H1 (cell line): ENCODE measurements around the gene TOMM7. TPM values are rescaled to one million over a fixed set of nuclear protein-coding genes. Genes with fewer than 3 reads are reported as not detected.
"Not testable (repeated sequence)": the region's sequence is repeated elsewhere in the genome, so short reads cannot be mapped to it uniquely, and the experiment has no call there.

Experiments
- CTCF ChIA-PET: fragments of 300-600 bp; sonication (Branson Sonifier 250); formaldehyde crosslinking; loops from one replicate; lab custom pipeline; 2021; ENCODE audit not compliant: partially characterized antibody; lab: Charles Lee
- POLR2A ChIA-PET: fragments of 300-600 bp; sonication (Branson Sonifier 250); formaldehyde crosslinking; loops from one replicate; lab custom pipeline; 2021; ENCODE audit warnings: inconsistent platforms; ENCODE audit not compliant: partially characterized antibody; lab: Charles Lee
- DNase-seq, 2 experiments: peaks; one replicate each; pipeline versions ENCODE4 v3.0.0 to v3.0.0-alpha.2; 2010 to 2022; ENCODE audit warnings: low spot score in 2 of 2, low read depth in 1 of 2, mixed read lengths in 1 of 2
- FAIRE-seq: peaks from 2 replicates; lab custom pipeline; 2011; peaks lifted over from hg19 to GRCh38; lab: Jason Lieb, UNC
- H2AFZ ChIP-seq: 2 replicates; pipeline ENCODE4 v1.8.1; 2012; ENCODE audit warnings: low read length, inconsistent platforms
- H2AK5ac ChIP-seq: 2 replicates; pipeline ENCODE4 v1.6.1; 2013; ENCODE audit warnings: low read depth, low read length
- H2BK120ac ChIP-seq: replicated peaks from 2 replicates; pipeline ENCODE3; 2013; ENCODE audit warnings: low read depth, low read length, inconsistent platforms
- H2BK12ac ChIP-seq: 2 replicates; pipeline ENCODE4 v1.6.1; 2013; ENCODE audit warnings: low read depth, low read length
- H2BK15ac ChIP-seq: 2 replicates; pipeline ENCODE4 v1.6.1; 2013; ENCODE audit warnings: low read length
- H2BK20ac ChIP-seq: 2 replicates; pipeline ENCODE4 v1.6.1; 2013; ENCODE audit warnings: low read length
- H2BK5ac ChIP-seq: 2 replicates; pipeline ENCODE4 v1.6.1; 2013; ENCODE audit warnings: low read depth, low read length
- H3K14ac ChIP-seq: 2 replicates; pipeline ENCODE4 v1.6.1; 2013; ENCODE audit warnings: inconsistent platforms; ENCODE audit not compliant: insufficient read length
- H3K18ac ChIP-seq: 2 replicates; pipeline ENCODE4 v1.6.1; 2013; ENCODE audit warnings: low read length; ENCODE audit errors: extremely low read depth
- H3K23ac ChIP-seq: 2 replicates; pipeline ENCODE4 v1.6.1; 2013; ENCODE audit warnings: inconsistent platforms; ENCODE audit not compliant: insufficient read length
- H3K23me2 ChIP-seq: 2 replicates; pipeline ENCODE4 v1.6.1; 2013; ENCODE audit warnings: low read depth, low read length
- H3K27ac ChIP-seq: 2 replicates; pipeline ENCODE4 v1.6.1; 2011; ENCODE audit warnings: low read depth, low read length, inconsistent platforms
- H3K27me3 ChIP-seq, 4 experiments: replicated peaks in 1 of 4; 1 replicate in 1 of 4; 2 replicates in 3 of 4; pipeline versions ENCODE4 v1.6.1 to v1.8.1; 2011 to 2013; ENCODE audit warnings: low read length in 3 of 4, mild to moderate bottlenecking in 3 of 4, inconsistent platforms in 2 of 4, mixed read lengths in 2 of 4, moderate library complexity in 1 of 4; ENCODE audit not compliant: control insufficient read depth in 3 of 4, insufficient read depth in 3 of 4; ENCODE audit errors: extremely low read depth in 1 of 4
- H3K36me3 ChIP-seq, 4 experiments: 2 replicates each; pipeline versions ENCODE4 v1.6.1 to v1.8.1; 2011 to 2013; ENCODE audit warnings: mild to moderate bottlenecking in 4 of 4, low read length in 3 of 4, moderate library complexity in 2 of 4, control low read depth in 1 of 4, inconsistent platforms in 1 of 4; ENCODE audit not compliant: insufficient read depth in 4 of 4, control insufficient read depth in 2 of 4
- H3K4ac ChIP-seq: replicated peaks from 2 replicates; pipeline ENCODE3; 2013; ENCODE audit warnings: low read length, low read depth, mixed read lengths, inconsistent platforms; ENCODE audit not compliant: insufficient read length
- H3K4me1 ChIP-seq, 4 experiments: replicated peaks in 1 of 4; 1 replicate in 1 of 4; 2 replicates in 3 of 4; pipeline versions ENCODE4 v1.6.1 to v1.8.1; 2011 to 2013; ENCODE audit warnings: low read length in 3 of 4, inconsistent platforms in 2 of 4, mixed read lengths in 1 of 4; ENCODE audit not compliant: insufficient read depth in 4 of 4, control insufficient read depth in 3 of 4
- H3K4me2 ChIP-seq, 2 experiments: 2 replicates each; pipeline versions ENCODE4 v1.6.1 to v1.8.1; 2011 to 2013; ENCODE audit warnings: low read depth in 2 of 2, low read length in 2 of 2, control low read depth in 1 of 2, inconsistent platforms in 1 of 2, mild to moderate bottlenecking in 1 of 2; ENCODE audit not compliant: insufficient read depth in 1 of 2
- H3K4me3 ChIP-seq, 4 experiments: fragments of 200-600, 300-600 bp in 1 of 4; sonication (generic), shearing (Covaris generic), sonication (Bioruptor Twin) in 1 of 4; 2 replicates each; pipeline versions ENCODE4 v1.5.1 to v1.8.1; 2011 to 2016; ENCODE audit warnings: low read length in 4 of 4, low read depth in 3 of 4, control low read depth in 2 of 4, inconsistent platforms in 2 of 4, mild to moderate bottlenecking in 2 of 4, mixed read lengths in 1 of 4, moderate library complexity in 1 of 4; ENCODE audit not compliant: insufficient read depth in 2 of 4; ENCODE audit errors: extremely low read depth in 1 of 4
- H3K56ac ChIP-seq: replicated peaks from 2 replicates; pipeline ENCODE3; 2013; ENCODE audit warnings: low read depth, mild to moderate bottlenecking, mixed read lengths, low read length, inconsistent platforms; ENCODE audit not compliant: insufficient read length
- H3K79me1 ChIP-seq: 2 replicates; pipeline ENCODE4 v1.6.1; 2013; ENCODE audit warnings: low read depth, low read length, control low read depth
- H3K79me2 ChIP-seq, 2 experiments: 2 replicates each; pipeline versions ENCODE4 v1.6.1 to v1.8.1; 2012 to 2013; ENCODE audit warnings: low read length in 2 of 2, mild to moderate bottlenecking in 2 of 2, inconsistent platforms in 1 of 2; ENCODE audit not compliant: insufficient read depth in 2 of 2, control insufficient read depth in 1 of 2
- H3K9ac ChIP-seq, 4 experiments: replicated peaks in 1 of 4; 1 replicate in 1 of 4; 2 replicates in 3 of 4; pipeline versions ENCODE4 v1.6.1 to v1.8.1; 2011 to 2013; ENCODE audit warnings: low read depth in 3 of 4, low read length in 3 of 4, control low read depth in 2 of 4, mild to moderate bottlenecking in 2 of 4, moderate library complexity in 2 of 4, inconsistent platforms in 1 of 4; ENCODE audit errors: extremely low read depth in 1 of 4
- H3K9me3 ChIP-seq, 2 experiments: 2 replicates each; pipeline versions ENCODE4 v1.6.1 to v1.8.1; 2012 to 2013; ENCODE audit warnings: mild to moderate bottlenecking in 2 of 2, moderate library complexity in 2 of 2, control low read depth in 1 of 2, inconsistent platforms in 1 of 2, low read depth in 1 of 2, low read length in 1 of 2, mixed read lengths in 1 of 2; ENCODE audit not compliant: insufficient read depth in 2 of 2
- H4K20me1 ChIP-seq, 2 experiments: replicated peaks in 1 of 2; 2 replicates each; pipeline versions ENCODE3 to v1.8.1; 2011 to 2013; ENCODE audit warnings: inconsistent platforms in 2 of 2, low read length in 2 of 2, mild to moderate bottlenecking in 1 of 2; ENCODE audit not compliant: insufficient read depth in 2 of 2, control insufficient read depth in 1 of 2
- H4K5ac ChIP-seq: 2 replicates; pipeline ENCODE4 v1.6.1; 2013; ENCODE audit warnings: low read length, low read depth, mixed read lengths, inconsistent platforms; ENCODE audit not compliant: insufficient read length
- H4K8ac ChIP-seq: 2 replicates; pipeline ENCODE4 v1.8.0; 2013; ENCODE audit warnings: mild to moderate bottlenecking, moderate library complexity, low read length, inconsistent platforms; ENCODE audit not compliant: insufficient read depth; ENCODE audit errors: extremely low read depth
- H4K91ac ChIP-seq: replicated peaks from 2 replicates; pipeline ENCODE3; 2013; ENCODE audit warnings: low read length, mixed read lengths, inconsistent platforms; ENCODE audit not compliant: insufficient read length
- WGBS, 2 experiments: shearing (Covaris generic) in 1 of 2; methylation state at CpG; one replicate each; pipeline versions ENCODE4 v1.1.6 to v1.1.7; 2013 to 2015; ENCODE audit warnings: low lambda C conversion rate in 2 of 2, mixed read lengths in 2 of 2, inconsistent platforms in 1 of 2, low coverage in 1 of 2, missing lambda C conversion rate in 1 of 2; ENCODE audit not compliant: insufficient replicate concordance in 2 of 2, insufficient coverage in 1 of 2, insufficient read length in 1 of 2; ENCODE audit errors: extremely low coverage in 1 of 2, missing lambda C conversion rate in 1 of 2; 5-methylcytosine and 5-hydroxymethylcytosine counted together
- polyA plus RNA-seq, 7 experiments: library from polyadenylated mRNA; depleted of rRNA in 3 of 7; stranded (reverse) in 5 of 7; unstranded in 2 of 7; fragments of >200 nt in 5 of 7; fragments of 200-250 nt in 2 of 7; gene quantifications; 1 replicate in 5 of 7; 2 replicates in 1 of 7; 4 replicates in 1 of 7; pipeline versions ENCODE4 v1.2.1 to v1.2.3, GENCODE V29; 2011 to 2013; ENCODE audit warnings: missing spikeins in 2 of 7, mixed read lengths in 2 of 7
- total RNA-seq: library from RNA; stranded (reverse); fragmentation: NEBNext Ultra II Directional; extraction: Animal tissue kit (Norgen Biotek cat#: 25700); gene quantifications from 2 replicates; pipeline ENCODE4 v1.2.1, GENCODE V29; 2021

Gene TOMM7
- total and polyA plus RNA-seq, 2 of the 8 experiments (the other 6 are each of a cell fraction or from before 2014, with no cell fraction given): 389 to 508 TPM

- H4K5ac ChIP-seq, H2BK15ac ChIP-seq, H3K9me3 ChIP-seq, H3K4ac ChIP-seq, H2AK5ac ChIP-seq, H3K14ac ChIP-seq, DNase-seq, H3K4me3 ChIP-seq, H2AFZ ChIP-seq, H3K79me1 ChIP-seq, H3K9ac ChIP-seq, H3K36me3 ChIP-seq, H3K79me2 ChIP-seq, H2BK12ac ChIP-seq, H2BK20ac ChIP-seq, POLR2A ChIA-PET, H3K56ac ChIP-seq, H3K27me3 ChIP-seq, H3K18ac ChIP-seq, H3K27ac ChIP-seq, H4K20me1 ChIP-seq, H4K91ac ChIP-seq, H4K8ac ChIP-seq, H2BK5ac ChIP-seq, FAIRE-seq, H3K23me2 ChIP-seq, H3K4me2 ChIP-seq, H3K23ac ChIP-seq, H2BK120ac ChIP-seq, H3K4me1 ChIP-seq: not testable (repeated sequence)
- CTCF ChIA-PET: interaction anchor here (0.7 to 2.6 kb wide), 5 partner anchors 8 to 295 kb away, joined by 3 to 14 read pairs (median 3); no protein-coding TSS in a partner anchor
- 94% methylated on average over 11 of the region's 13 CpGs; no CpG with 5 or more reads in 1 of the 2 experiments for WGBS, 2 experiments
These were observed 32.0 kb downstream of the TOMM7 start for GRCh38 chr7:22790640-22791039.
